GM12872 (cell line): ENCODE data around the gene TSPAN19.

Source experiments
- CTCF ChIP-seq: IDR thresholded peaks from 3 replicates; pipeline ENCODE4 v1.5.1; 2011; ENCODE audit warnings: low read depth, mild to moderate bottlenecking, low read length, moderate library complexity; ENCODE audit not compliant: insufficient read depth

The TSPAN19 gene

GRCh38 chr12:85017618-85018017, 18.5 kb downstream of the TSPAN19 start:
- TF ChIP-seq CTCF: no peak

GRCh38 chr12:85017133-85017532, 18.9 kb downstream of the TSPAN19 start:
- no peak for TF ChIP-seq CTCF

GRCh38 chr12:85016413-85016812, 19.7 kb downstream of the TSPAN19 start:
- TF ChIP-seq CTCF: no peak

GRCh38 chr12:85007836-85008235, 28.2 kb downstream of the TSPAN19 start:
- TF ChIP-seq CTCF: no peak

GRCh38 chr12:85006206-85006605, 29.9 kb downstream of the TSPAN19 start:
- TF ChIP-seq CTCF: no peak

GRCh38 chr12:85005615-85006014, 30.5 kb downstream of the TSPAN19 start:
- no peak for TF ChIP-seq CTCF

GRCh38 chr12:85004204-85004603, 31.9 kb downstream of the TSPAN19 start:
- no peak for TF ChIP-seq CTCF
